H1 (cell line): Measurements from ENCODE around the gene LCN2. TPM values are rescaled to one million over a fixed set of nuclear protein-coding genes. Genes with fewer than 3 reads are reported as not detected.

Experiments used
- CBX8 ChIP-seq: fragments of 300-800, 300-1000 bp; sonication (generic); IDR thresholded peaks from 2 replicates; pipeline ENCODE4 v1.7.1; 2016; ENCODE audit warnings: low read depth, low read length, borderline replicate concordance
- EP300 ChIP-seq, 2 experiments: IDR thresholded peaks; 1 replicate in 1 of 2; 2 replicates in 1 of 2; pipeline ENCODE4 v1.6.1; 2011 to 2012; ENCODE audit warnings: low read depth in 2 of 2, low read length in 2 of 2, mild to moderate bottlenecking in 2 of 2, borderline replicate concordance in 1 of 2, inconsistent platforms in 1 of 2, moderate library complexity in 1 of 2
- GABPA ChIP-seq: IDR thresholded peaks from 2 replicates; pipeline ENCODE4 v1.6.1; 2011; ENCODE audit warnings: mild to moderate bottlenecking, low read length, moderate library complexity, borderline replicate concordance; ENCODE audit not compliant: insufficient read depth
- PHF8 ChIP-seq: fragments of 200-600 bp; sonication (generic); conservative IDR thresholded peaks from 2 replicates; pipeline ENCODE4 v1.7.1; 2012; ENCODE audit warnings: low read depth, mild to moderate bottlenecking, inconsistent platforms, low read length, moderate library complexity
- POU5F1 ChIP-seq: IDR thresholded peaks from 2 replicates; pipeline ENCODE4 v1.6.1; 2011; ENCODE audit warnings: low read depth, mild to moderate bottlenecking, low read length, moderate library complexity
- SP4 ChIP-seq: IDR thresholded peaks from 2 replicates; pipeline ENCODE4 v1.6.1; 2012; ENCODE audit warnings: low read length, inconsistent platforms
- SRF ChIP-seq: IDR thresholded peaks from 2 replicates; pipeline ENCODE4 v1.6.1; 2011; ENCODE audit warnings: mild to moderate bottlenecking, low read depth, low read length, moderate library complexity
- TAF1 ChIP-seq: IDR thresholded peaks from 2 replicates; pipeline ENCODE4 v1.6.1; 2011; ENCODE audit warnings: mild to moderate bottlenecking, low read depth, low read length
- TBP ChIP-seq: IDR thresholded peaks from 2 replicates; pipeline ENCODE4 v1.6.1; 2011; ENCODE audit warnings: low read depth, low read length, improper control_type of control experiment
- polyA plus RNA-seq, 7 experiments: library from polyadenylated mRNA; depleted of rRNA in 3 of 7; stranded (reverse) in 5 of 7; unstranded in 2 of 7; fragments of >200 nt in 5 of 7; fragments of 200-250 nt in 2 of 7; gene quantifications; 1 replicate in 5 of 7; 2 replicates in 1 of 7; 4 replicates in 1 of 7; pipeline versions ENCODE4 v1.2.1 to v1.2.3, GENCODE V29; 2011 to 2013; ENCODE audit warnings: missing spikeins in 2 of 7, mixed read lengths in 2 of 7
- total RNA-seq: library from RNA; stranded (reverse); fragmentation: NEBNext Ultra II Directional; extraction: Animal tissue kit (Norgen Biotek cat#: 25700); gene quantifications from 2 replicates; pipeline ENCODE4 v1.2.1, GENCODE V29; 2021
- TF ChIP-seq, protein P1 (sequence below), 3 experiments: IDR thresholded peaks; 1 replicate in 2 of 3; 2 replicates in 1 of 3; pipeline versions ENCODE4 v1.5.1 to v1.6.1; 2011; ENCODE audit warnings: low read length in 3 of 3, mild to moderate bottlenecking in 3 of 3, inconsistent platforms in 2 of 3, low read depth in 1 of 3, moderate library complexity in 1 of 3; ENCODE audit not compliant: insufficient read depth in 1 of 3; ENCODE audit errors: control extremely low read depth in 1 of 3
- TF ChIP-seq, protein P2 (sequence below): IDR thresholded peaks from 2 replicates; pipeline ENCODE4 v1.6.1; 2012; ENCODE audit warnings: inconsistent platforms

LCN2 gene
- total and polyA plus RNA-seq, 2 of the 8 experiments (the other 6 are each of a cell fraction or from before 2014, with no cell fraction given), result 1.1 to 1.6 TPM

DNA sequence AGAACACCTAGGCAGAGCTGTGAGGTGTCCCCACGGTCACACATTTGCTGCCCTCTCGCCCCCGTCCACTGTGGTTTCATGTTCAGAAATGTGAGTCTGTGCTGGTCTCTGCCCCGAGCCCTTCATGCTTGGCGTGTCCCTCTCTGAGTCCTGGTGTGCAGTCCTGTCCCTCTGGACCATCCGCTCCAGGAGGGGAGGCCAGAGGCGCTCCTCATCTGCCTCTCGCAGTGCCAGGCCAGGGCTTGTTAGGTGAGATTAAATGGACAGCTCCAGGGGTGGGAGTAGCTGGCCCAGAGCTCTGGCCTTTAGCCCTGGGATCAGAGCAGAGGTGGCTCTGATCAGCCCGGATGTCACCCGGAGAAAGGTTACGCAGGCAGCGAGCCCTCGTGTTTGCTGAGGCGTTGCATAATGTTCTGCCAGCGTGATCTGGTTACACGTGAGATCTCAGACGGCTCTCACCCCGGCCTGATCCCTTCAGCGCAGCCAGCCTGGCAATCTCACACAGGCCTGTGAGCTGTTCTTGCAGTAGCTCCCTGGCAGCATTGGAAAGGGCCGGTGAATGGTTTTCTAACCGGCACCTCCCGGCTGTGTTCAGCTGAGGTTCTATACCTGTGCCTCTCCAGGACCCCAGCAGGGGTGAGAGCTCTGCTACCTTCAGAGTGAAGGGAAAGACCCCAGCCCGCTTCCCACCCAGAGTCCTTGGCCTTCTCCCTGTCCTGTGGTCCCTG is 46.2 kb upstream of the LCN2 start (continued):
- TF ChIP-seq, protein P1, sequence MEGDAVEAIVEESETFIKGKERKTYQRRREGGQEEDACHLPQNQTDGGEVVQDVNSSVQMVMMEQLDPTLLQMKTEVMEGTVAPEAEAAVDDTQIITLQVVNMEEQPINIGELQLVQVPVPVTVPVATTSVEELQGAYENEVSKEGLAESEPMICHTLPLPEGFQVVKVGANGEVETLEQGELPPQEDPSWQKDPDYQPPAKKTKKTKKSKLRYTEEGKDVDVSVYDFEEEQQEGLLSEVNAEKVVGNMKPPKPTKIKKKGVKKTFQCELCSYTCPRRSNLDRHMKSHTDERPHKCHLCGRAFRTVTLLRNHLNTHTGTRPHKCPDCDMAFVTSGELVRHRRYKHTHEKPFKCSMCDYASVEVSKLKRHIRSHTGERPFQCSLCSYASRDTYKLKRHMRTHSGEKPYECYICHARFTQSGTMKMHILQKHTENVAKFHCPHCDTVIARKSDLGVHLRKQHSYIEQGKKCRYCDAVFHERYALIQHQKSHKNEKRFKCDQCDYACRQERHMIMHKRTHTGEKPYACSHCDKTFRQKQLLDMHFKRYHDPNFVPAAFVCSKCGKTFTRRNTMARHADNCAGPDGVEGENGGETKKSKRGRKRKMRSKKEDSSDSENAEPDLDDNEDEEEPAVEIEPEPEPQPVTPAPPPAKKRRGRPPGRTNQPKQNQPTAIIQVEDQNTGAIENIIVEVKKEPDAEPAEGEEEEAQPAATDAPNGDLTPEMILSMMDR (IDR thresholded peaks at IDR 0.05; ENCODE audit: control extremely low read depth in 1 of 3, insufficient read depth in 1 of 3, low read depth in 1 of 3, low read length in 3 of 3), result no peak
- TF ChIP-seq POU5F1 (no peak), PHF8 (no peak), TBP (no peak), SRF (no peak), SP4 (no peak), EP300 (IDR thresholded peaks at IDR 0.05; ENCODE audit: borderline replicate concordance in 1 of 2, low read depth in 2 of 2, low read length in 2 of 2) (no peak), TAF1 (no peak), CBX8 (no peak), GABPA (no peak)
- TF ChIP-seq, protein P2, sequence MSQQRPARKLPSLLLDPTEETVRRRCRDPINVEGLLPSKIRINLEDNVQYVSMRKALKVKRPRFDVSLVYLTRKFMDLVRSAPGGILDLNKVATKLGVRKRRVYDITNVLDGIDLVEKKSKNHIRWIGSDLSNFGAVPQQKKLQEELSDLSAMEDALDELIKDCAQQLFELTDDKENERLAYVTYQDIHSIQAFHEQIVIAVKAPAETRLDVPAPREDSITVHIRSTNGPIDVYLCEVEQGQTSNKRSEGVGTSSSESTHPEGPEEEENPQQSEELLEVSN, result no peak
